H1 (cell line): ENCODE data around the gene ENPP6. TPM values are rescaled to one million over a fixed set of nuclear protein-coding genes. Genes with fewer than 3 reads are reported as not detected.
"Not testable (repeated sequence)": the region's sequence is repeated elsewhere in the genome, so short reads cannot be mapped to it uniquely, and the experiment has no call there.

ENCODE experiments used
- CTCF ChIA-PET: fragments of 300-600 bp; sonication (Branson Sonifier 250); formaldehyde crosslinking; loops from one replicate; lab custom pipeline; 2021; ENCODE audit not compliant: partially characterized antibody; lab: Charles Lee
- POLR2A ChIA-PET: fragments of 300-600 bp; sonication (Branson Sonifier 250); formaldehyde crosslinking; loops from one replicate; lab custom pipeline; 2021; ENCODE audit warnings: inconsistent platforms; ENCODE audit not compliant: partially characterized antibody; lab: Charles Lee
- DNase-seq, 2 experiments: peaks; one replicate each; pipeline versions ENCODE4 v3.0.0 to v3.0.0-alpha.2; 2010 to 2022; ENCODE audit warnings: low spot score in 2 of 2, low read depth in 1 of 2, mixed read lengths in 1 of 2
- FAIRE-seq: peaks from 2 replicates; lab custom pipeline; 2011; peaks lifted over from hg19 to GRCh38; lab: Jason Lieb, UNC
- H2AFZ ChIP-seq: 2 replicates; pipeline ENCODE4 v1.8.1; 2012; ENCODE audit warnings: low read length, inconsistent platforms
- H2AK5ac ChIP-seq: 2 replicates; pipeline ENCODE4 v1.6.1; 2013; ENCODE audit warnings: low read depth, low read length
- H2BK120ac ChIP-seq: replicated peaks from 2 replicates; pipeline ENCODE3; 2013; ENCODE audit warnings: low read depth, low read length, inconsistent platforms
- H2BK12ac ChIP-seq: 2 replicates; pipeline ENCODE4 v1.6.1; 2013; ENCODE audit warnings: low read depth, low read length
- H2BK15ac ChIP-seq: 2 replicates; pipeline ENCODE4 v1.6.1; 2013; ENCODE audit warnings: low read length
- H2BK20ac ChIP-seq: 2 replicates; pipeline ENCODE4 v1.6.1; 2013; ENCODE audit warnings: low read length
- H2BK5ac ChIP-seq: 2 replicates; pipeline ENCODE4 v1.6.1; 2013; ENCODE audit warnings: low read depth, low read length
- H3K14ac ChIP-seq: 2 replicates; pipeline ENCODE4 v1.6.1; 2013; ENCODE audit warnings: inconsistent platforms; ENCODE audit not compliant: insufficient read length
- H3K18ac ChIP-seq: 2 replicates; pipeline ENCODE4 v1.6.1; 2013; ENCODE audit warnings: low read length; ENCODE audit errors: extremely low read depth
- H3K23ac ChIP-seq: 2 replicates; pipeline ENCODE4 v1.6.1; 2013; ENCODE audit warnings: inconsistent platforms; ENCODE audit not compliant: insufficient read length
- H3K23me2 ChIP-seq: 2 replicates; pipeline ENCODE4 v1.6.1; 2013; ENCODE audit warnings: low read depth, low read length
- H3K27ac ChIP-seq: 2 replicates; pipeline ENCODE4 v1.6.1; 2011; ENCODE audit warnings: low read depth, low read length, inconsistent platforms
- H3K27me3 ChIP-seq, 4 experiments: replicated peaks in 1 of 4; 1 replicate in 1 of 4; 2 replicates in 3 of 4; pipeline versions ENCODE4 v1.6.1 to v1.8.1; 2011 to 2013; ENCODE audit warnings: low read length in 3 of 4, mild to moderate bottlenecking in 3 of 4, inconsistent platforms in 2 of 4, mixed read lengths in 2 of 4, moderate library complexity in 1 of 4; ENCODE audit not compliant: control insufficient read depth in 3 of 4, insufficient read depth in 3 of 4; ENCODE audit errors: extremely low read depth in 1 of 4
- H3K36me3 ChIP-seq, 4 experiments: 2 replicates each; pipeline versions ENCODE4 v1.6.1 to v1.8.1; 2011 to 2013; ENCODE audit warnings: mild to moderate bottlenecking in 4 of 4, low read length in 3 of 4, moderate library complexity in 2 of 4, control low read depth in 1 of 4, inconsistent platforms in 1 of 4; ENCODE audit not compliant: insufficient read depth in 4 of 4, control insufficient read depth in 2 of 4
- H3K4ac ChIP-seq: replicated peaks from 2 replicates; pipeline ENCODE3; 2013; ENCODE audit warnings: low read length, low read depth, mixed read lengths, inconsistent platforms; ENCODE audit not compliant: insufficient read length
- H3K4me1 ChIP-seq, 4 experiments: replicated peaks in 1 of 4; 1 replicate in 1 of 4; 2 replicates in 3 of 4; pipeline versions ENCODE4 v1.6.1 to v1.8.1; 2011 to 2013; ENCODE audit warnings: low read length in 3 of 4, inconsistent platforms in 2 of 4, mixed read lengths in 1 of 4; ENCODE audit not compliant: insufficient read depth in 4 of 4, control insufficient read depth in 3 of 4
- H3K4me2 ChIP-seq, 2 experiments: 2 replicates each; pipeline versions ENCODE4 v1.6.1 to v1.8.1; 2011 to 2013; ENCODE audit warnings: low read depth in 2 of 2, low read length in 2 of 2, control low read depth in 1 of 2, inconsistent platforms in 1 of 2, mild to moderate bottlenecking in 1 of 2; ENCODE audit not compliant: insufficient read depth in 1 of 2
- H3K4me3 ChIP-seq, 4 experiments: fragments of 200-600, 300-600 bp in 1 of 4; sonication (generic), shearing (Covaris generic), sonication (Bioruptor Twin) in 1 of 4; 2 replicates each; pipeline versions ENCODE4 v1.5.1 to v1.8.1; 2011 to 2016; ENCODE audit warnings: low read length in 4 of 4, low read depth in 3 of 4, control low read depth in 2 of 4, inconsistent platforms in 2 of 4, mild to moderate bottlenecking in 2 of 4, mixed read lengths in 1 of 4, moderate library complexity in 1 of 4; ENCODE audit not compliant: insufficient read depth in 2 of 4; ENCODE audit errors: extremely low read depth in 1 of 4
- H3K56ac ChIP-seq: replicated peaks from 2 replicates; pipeline ENCODE3; 2013; ENCODE audit warnings: low read depth, mild to moderate bottlenecking, mixed read lengths, low read length, inconsistent platforms; ENCODE audit not compliant: insufficient read length
- H3K79me1 ChIP-seq: 2 replicates; pipeline ENCODE4 v1.6.1; 2013; ENCODE audit warnings: low read depth, low read length, control low read depth
- H3K79me2 ChIP-seq, 2 experiments: 2 replicates each; pipeline versions ENCODE4 v1.6.1 to v1.8.1; 2012 to 2013; ENCODE audit warnings: low read length in 2 of 2, mild to moderate bottlenecking in 2 of 2, inconsistent platforms in 1 of 2; ENCODE audit not compliant: insufficient read depth in 2 of 2, control insufficient read depth in 1 of 2
- H3K9ac ChIP-seq, 4 experiments: replicated peaks in 1 of 4; 1 replicate in 1 of 4; 2 replicates in 3 of 4; pipeline versions ENCODE4 v1.6.1 to v1.8.1; 2011 to 2013; ENCODE audit warnings: low read depth in 3 of 4, low read length in 3 of 4, control low read depth in 2 of 4, mild to moderate bottlenecking in 2 of 4, moderate library complexity in 2 of 4, inconsistent platforms in 1 of 4; ENCODE audit errors: extremely low read depth in 1 of 4
- H3K9me3 ChIP-seq, 2 experiments: 2 replicates each; pipeline versions ENCODE4 v1.6.1 to v1.8.1; 2012 to 2013; ENCODE audit warnings: mild to moderate bottlenecking in 2 of 2, moderate library complexity in 2 of 2, control low read depth in 1 of 2, inconsistent platforms in 1 of 2, low read depth in 1 of 2, low read length in 1 of 2, mixed read lengths in 1 of 2; ENCODE audit not compliant: insufficient read depth in 2 of 2
- H4K20me1 ChIP-seq, 2 experiments: replicated peaks in 1 of 2; 2 replicates each; pipeline versions ENCODE3 to v1.8.1; 2011 to 2013; ENCODE audit warnings: inconsistent platforms in 2 of 2, low read length in 2 of 2, mild to moderate bottlenecking in 1 of 2; ENCODE audit not compliant: insufficient read depth in 2 of 2, control insufficient read depth in 1 of 2
- H4K5ac ChIP-seq: 2 replicates; pipeline ENCODE4 v1.6.1; 2013; ENCODE audit warnings: low read length, low read depth, mixed read lengths, inconsistent platforms; ENCODE audit not compliant: insufficient read length
- H4K8ac ChIP-seq: 2 replicates; pipeline ENCODE4 v1.8.0; 2013; ENCODE audit warnings: mild to moderate bottlenecking, moderate library complexity, low read length, inconsistent platforms; ENCODE audit not compliant: insufficient read depth; ENCODE audit errors: extremely low read depth
- H4K91ac ChIP-seq: replicated peaks from 2 replicates; pipeline ENCODE3; 2013; ENCODE audit warnings: low read length, mixed read lengths, inconsistent platforms; ENCODE audit not compliant: insufficient read length
- WGBS, 2 experiments: shearing (Covaris generic) in 1 of 2; methylation state at CpG; one replicate each; pipeline versions ENCODE4 v1.1.6 to v1.1.7; 2013 to 2015; ENCODE audit warnings: low lambda C conversion rate in 2 of 2, mixed read lengths in 2 of 2, inconsistent platforms in 1 of 2, low coverage in 1 of 2, missing lambda C conversion rate in 1 of 2; ENCODE audit not compliant: insufficient replicate concordance in 2 of 2, insufficient coverage in 1 of 2, insufficient read length in 1 of 2; ENCODE audit errors: extremely low coverage in 1 of 2, missing lambda C conversion rate in 1 of 2; 5-methylcytosine and 5-hydroxymethylcytosine counted together
- polyA plus RNA-seq, 7 experiments: library from polyadenylated mRNA; depleted of rRNA in 3 of 7; stranded (reverse) in 5 of 7; unstranded in 2 of 7; fragments of >200 nt in 5 of 7; fragments of 200-250 nt in 2 of 7; gene quantifications; 1 replicate in 5 of 7; 2 replicates in 1 of 7; 4 replicates in 1 of 7; pipeline versions ENCODE4 v1.2.1 to v1.2.3, GENCODE V29; 2011 to 2013; ENCODE audit warnings: missing spikeins in 2 of 7, mixed read lengths in 2 of 7
- total RNA-seq: library from RNA; stranded (reverse); fragmentation: NEBNext Ultra II Directional; extraction: Animal tissue kit (Norgen Biotek cat#: 25700); gene quantifications from 2 replicates; pipeline ENCODE4 v1.2.1, GENCODE V29; 2021
- TF ChIP-seq, protein P1 (sequence below): IDR thresholded peaks from 2 replicates; pipeline ENCODE4 v1.6.1; 2012; ENCODE audit warnings: inconsistent platforms

ENPP6 gene
- total and polyA plus RNA-seq, 2 of the 8 experiments (the other 6 are each of a cell fraction or from before 2014, with no cell fraction given): 0.11 to 0.20 TPM

DNA sequence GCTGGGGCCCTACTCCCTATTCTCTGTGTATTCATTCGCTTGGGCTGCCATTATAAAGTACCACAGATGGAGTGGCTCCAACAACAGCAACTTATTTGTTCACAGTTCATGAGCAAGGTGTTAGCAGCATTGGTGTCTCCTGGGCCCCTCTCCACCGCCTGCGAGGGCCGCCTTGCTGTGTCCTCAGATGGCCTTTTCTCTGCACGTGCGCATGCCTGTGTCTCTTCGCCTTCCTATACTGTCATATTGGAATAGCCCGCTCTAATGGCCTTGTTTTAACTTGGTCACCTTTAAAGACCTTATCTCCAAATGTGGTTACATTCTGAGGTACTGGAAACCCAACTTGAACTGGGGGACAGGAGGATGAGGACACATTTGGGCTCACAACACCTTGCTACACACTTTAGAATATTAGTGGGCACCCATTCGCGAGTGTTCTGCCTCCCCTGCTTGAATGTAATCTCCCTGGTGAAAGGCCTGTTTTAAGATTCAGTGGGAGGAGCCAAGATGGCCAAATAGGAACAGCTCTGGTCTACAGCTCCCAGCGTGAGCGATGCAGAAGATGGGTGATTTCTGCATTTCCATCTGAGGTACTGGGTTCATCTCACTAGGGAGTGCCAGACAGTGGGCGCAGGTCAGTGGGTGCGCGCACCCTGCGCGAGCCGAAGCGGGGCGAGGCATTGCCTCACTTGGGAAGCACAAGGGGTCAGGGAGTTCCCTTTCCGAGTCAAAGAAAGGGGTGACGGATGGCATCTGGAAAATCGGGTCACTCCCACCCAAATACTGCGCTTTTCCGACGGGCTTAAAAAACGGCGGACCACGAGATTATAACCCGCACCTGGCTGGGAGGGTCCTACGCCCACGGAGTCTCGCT lies 9.7 kb downstream of the ENPP6 start:
- TF ChIP-seq, protein P1, sequence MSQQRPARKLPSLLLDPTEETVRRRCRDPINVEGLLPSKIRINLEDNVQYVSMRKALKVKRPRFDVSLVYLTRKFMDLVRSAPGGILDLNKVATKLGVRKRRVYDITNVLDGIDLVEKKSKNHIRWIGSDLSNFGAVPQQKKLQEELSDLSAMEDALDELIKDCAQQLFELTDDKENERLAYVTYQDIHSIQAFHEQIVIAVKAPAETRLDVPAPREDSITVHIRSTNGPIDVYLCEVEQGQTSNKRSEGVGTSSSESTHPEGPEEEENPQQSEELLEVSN: peak; percentile 48; the same call in 1 of the 2 replicates
- H3K4me1 ChIP-seq, H3K79me1 ChIP-seq, H3K27me3 ChIP-seq, H3K4me3 ChIP-seq, H2BK15ac ChIP-seq, H3K23me2 ChIP-seq, H4K91ac ChIP-seq, H4K5ac ChIP-seq, POLR2A ChIA-PET, H4K8ac ChIP-seq, H3K9me3 ChIP-seq, H2AK5ac ChIP-seq, FAIRE-seq, H4K20me1 ChIP-seq, CTCF ChIA-PET, H2BK20ac ChIP-seq, H3K56ac ChIP-seq, H3K23ac ChIP-seq, H3K14ac ChIP-seq, H3K79me2 ChIP-seq, H3K36me3 ChIP-seq, H3K4ac ChIP-seq, H2BK120ac ChIP-seq, H3K9ac ChIP-seq, H3K27ac ChIP-seq: not testable (repeated sequence)
- Histone ChIP-seq H3K18ac (peak overlapping the region; percentile 32; the same call in 1 of the 2 replicates), H3K4me2 (peak overlapping the region in 1 of 2 experiments; percentile 42; a peak in 2 of 4 replicates), H2BK5ac (0 out of 2 replicates have a peak overlapping the region, but pooled peaks have one; percentile 52), H2AFZ (peak overlapping the region; percentile 5; the same call in 1 of the 2 replicates), H2BK12ac (0 out of 2 replicates have a peak overlapping the region, but pooled peaks have one; percentile 68)
- 80% methylated on average over 25 of the region's 33 CpGs; no CpG with 5 or more reads in 1 of the 2 experiments for WGBS, 2 experiments
- peak in 1 of 2 experiments; percentile 52 for DNase-seq
